HUES64 (cell line): ENCODE results near the gene AAMP.

Experiments
- H3K27ac ChIP-seq: 2 replicates; pipeline ENCODE4 v1.7.0; 2013; ENCODE audit warnings: low read depth, low read length, inconsistent platforms
- H3K27me3 ChIP-seq: 2 replicates; pipeline ENCODE4 v1.6.1; 2013; ENCODE audit warnings: mild to moderate bottlenecking, low read length; ENCODE audit not compliant: insufficient read depth
- H3K36me3 ChIP-seq: 2 replicates; pipeline ENCODE4 v1.6.1; 2013; ENCODE audit warnings: mild to moderate bottlenecking, low read length; ENCODE audit not compliant: insufficient read depth
- H3K4me1 ChIP-seq: 2 replicates; pipeline ENCODE4 v1.6.1; 2013; ENCODE audit warnings: mild to moderate bottlenecking, low read length, moderate library complexity; ENCODE audit not compliant: insufficient read depth
- H3K4me3 ChIP-seq: 2 replicates; pipeline ENCODE4 v1.5.1; 2013; ENCODE audit warnings: mild to moderate bottlenecking, low read length, moderate library complexity
- H3K9ac ChIP-seq: 2 replicates; pipeline ENCODE4 v1.6.1; 2013; ENCODE audit warnings: mild to moderate bottlenecking, low read depth, low read length
- H3K9me3 ChIP-seq: 2 replicates; pipeline ENCODE4 v1.6.1; 2013; ENCODE audit warnings: low read depth, low read length; ENCODE audit not compliant: insufficient read depth
- WGBS: fragments of 150-250, 120-280 bp; methylation state at CpG from one replicate; pipeline ENCODE4 v1.1.7; 2013; ENCODE audit warnings: missing lambda C conversion rate; 5-methylcytosine and 5-hydroxymethylcytosine counted together

AAMP gene

GRCh38 chr2:218272531-218273212, 2.7 kb upstream of the AAMP start:
- Histone ChIP-seq H3K27me3 (no peaks in the 10 kb centered on the region), H3K27ac (no peak overlapping the region), H3K9ac (no peak overlapping the region), H3K36me3 (peaks cover 41% of the 10 kb centered on the region), H3K4me3 (no peak overlapping the region), H3K9me3 (no peaks in the 10 kb centered on the region), H3K4me1 (no peaks in the 10 kb centered on the region)
- WGBS = 61% methylated on average over 18 of the region's 18 CpGs

DNA sequence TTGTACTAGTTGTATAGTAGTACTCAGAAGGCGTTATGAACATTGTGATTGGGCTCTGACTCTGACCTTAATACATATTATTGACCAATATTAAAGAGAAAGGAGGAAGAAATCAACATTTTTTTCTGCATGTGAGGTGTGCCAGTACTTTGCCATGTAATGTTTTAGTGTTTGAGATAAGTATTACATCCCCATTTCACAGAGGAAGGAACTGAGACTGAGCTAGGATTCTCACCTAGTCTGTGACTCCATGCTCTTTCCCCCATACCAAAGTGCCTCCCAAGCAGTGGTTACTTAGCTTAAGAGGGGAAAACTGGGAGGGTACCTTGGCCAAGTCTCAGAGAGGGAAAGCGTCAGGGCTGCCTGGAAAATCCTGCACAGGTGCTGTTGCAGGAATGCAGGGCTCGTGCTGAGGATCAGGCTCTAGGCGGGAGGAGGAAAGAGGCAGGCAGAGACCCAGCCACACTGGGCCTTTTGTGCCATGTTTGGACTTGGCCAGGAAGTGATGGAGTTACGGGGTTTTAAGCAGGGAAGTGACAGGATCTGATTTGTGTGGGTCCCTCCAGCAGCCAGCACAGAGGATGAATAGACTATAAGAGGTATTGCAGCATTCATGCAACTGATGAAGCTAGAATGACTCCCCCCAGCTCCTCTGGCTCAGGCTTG, 2.1 kb upstream of the AAMP start:
- no peak overlapping the region for H3K4me3 ChIP-seq
- no peaks in the 10 kb centered on the region for H3K9me3 ChIP-seq
- H3K27ac ChIP-seq = no peak overlapping the region
- peaks cover 43% of the 10 kb centered on the region for H3K36me3 ChIP-seq
- no peaks in the 10 kb centered on the region for H3K27me3 ChIP-seq
- WGBS = 91% methylated on average over 5 of the region's 5 CpGs
- no peak overlapping the region for H3K9ac ChIP-seq
- H3K4me1 ChIP-seq = no peaks in the 10 kb centered on the region

GRCh38 chr2:218271487-218271797, 1.5 kb upstream of the AAMP start:
- Histone ChIP-seq H3K27ac (no peak overlapping the region), H3K9ac (no peak overlapping the region), H3K27me3 (no peaks in the 10 kb centered on the region), H3K4me1 (no peaks in the 10 kb centered on the region), H3K36me3 (peaks cover 43% of the 10 kb centered on the region), H3K9me3 (no peaks in the 10 kb centered on the region), H3K4me3 (peak overlapping the region; percentile 89)
- 76% methylated on average over 4 of the region's 4 CpGs for WGBS

DNA sequence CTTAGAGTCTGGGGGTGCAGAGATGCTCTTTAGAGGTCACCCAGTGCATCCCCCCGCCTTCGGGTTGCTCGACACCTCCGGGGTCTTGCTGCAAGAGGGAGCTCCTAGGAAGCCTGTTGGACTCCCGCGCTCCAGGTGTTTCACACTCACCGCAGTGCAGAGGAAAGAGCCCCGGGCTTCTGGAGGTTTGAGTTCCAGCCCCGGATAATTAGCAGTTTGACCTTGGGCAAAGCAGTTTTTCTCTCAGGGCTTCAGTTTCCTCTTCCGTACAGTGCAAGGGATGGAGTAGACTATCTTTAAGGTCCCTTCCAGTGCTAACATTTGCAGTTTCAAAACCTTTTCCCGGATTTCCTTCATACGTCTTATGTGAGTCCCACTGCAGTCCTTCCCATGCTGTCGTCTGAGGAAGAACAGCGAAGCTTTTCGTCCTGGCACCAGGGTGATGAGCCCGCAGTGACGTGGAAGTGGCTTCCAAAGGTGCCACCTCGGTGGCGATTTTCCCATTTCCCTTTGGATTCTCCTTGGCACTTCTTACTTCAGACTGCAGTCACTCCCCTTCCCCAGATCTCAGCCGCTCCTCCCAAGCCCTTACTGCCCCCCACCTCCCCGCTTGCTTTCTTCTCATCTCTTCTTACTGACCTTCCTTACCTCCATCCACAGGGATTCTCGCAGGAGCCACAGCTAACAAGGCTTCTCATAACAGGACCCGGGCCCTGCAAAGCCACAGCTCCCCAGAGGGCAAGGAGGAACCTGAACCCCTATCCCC, 967 bp upstream of the AAMP start:
- peak overlapping the region; percentile 89 for H3K4me3 ChIP-seq
- H3K4me1 ChIP-seq = no peaks in the 10 kb centered on the region
- no peaks in the 10 kb centered on the region for H3K9me3 ChIP-seq
- peaks cover 43% of the 10 kb centered on the region for H3K36me3 ChIP-seq
- H3K9ac ChIP-seq = peak overlapping the region; percentile 80
- 8% methylated on average over 23 of the region's 23 CpGs for WGBS
- no peaks in the 10 kb centered on the region for H3K27me3 ChIP-seq
- H3K27ac ChIP-seq = no peak overlapping the region

DNA sequence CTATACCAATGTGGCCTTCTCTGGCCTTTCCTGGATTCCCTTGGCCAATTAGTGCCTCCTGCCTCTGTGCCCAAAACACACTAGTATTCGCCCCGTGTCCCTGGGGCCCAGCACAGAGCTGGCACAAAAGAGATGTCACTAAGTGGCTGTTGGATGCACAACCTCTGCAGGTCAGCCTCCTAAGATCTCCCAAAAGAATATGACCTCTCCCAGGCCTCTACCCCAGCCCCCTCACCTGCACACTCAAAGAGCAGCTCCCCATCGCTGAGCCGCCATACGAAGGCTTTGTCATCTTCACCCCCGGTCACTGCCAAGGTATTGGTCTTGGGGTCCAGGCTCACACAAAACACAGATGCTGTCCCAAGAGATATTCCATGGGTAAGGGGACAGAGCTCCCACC, 2.7 kb downstream of the AAMP start:
- 97% methylated on average over 6 of the region's 6 CpGs for WGBS
- Histone ChIP-seq H3K4me1 (no peaks in the 10 kb centered on the region), H3K9ac (no peak overlapping the region), H3K9me3 (no peaks in the 10 kb centered on the region), H3K27ac (no peak overlapping the region), H3K36me3 (peaks cover 44% of the 10 kb centered on the region), H3K27me3 (no peaks in the 10 kb centered on the region), H3K4me3 (no peak overlapping the region)

GRCh38 chr2:218266316-218266979, 3.5 kb downstream of the AAMP start:
- no peak overlapping the region for H3K4me3 ChIP-seq
- H3K27ac ChIP-seq = no peak overlapping the region
- H3K36me3 ChIP-seq = peaks cover 44% of the 10 kb centered on the region
- no peaks in the 10 kb centered on the region for H3K27me3 ChIP-seq
- 96% methylated on average over 15 of the region's 15 CpGs for WGBS
- H3K9me3 ChIP-seq = no peaks in the 10 kb centered on the region
- no peaks in the 10 kb centered on the region for H3K4me1 ChIP-seq
- H3K9ac ChIP-seq = no peak overlapping the region

DNA sequence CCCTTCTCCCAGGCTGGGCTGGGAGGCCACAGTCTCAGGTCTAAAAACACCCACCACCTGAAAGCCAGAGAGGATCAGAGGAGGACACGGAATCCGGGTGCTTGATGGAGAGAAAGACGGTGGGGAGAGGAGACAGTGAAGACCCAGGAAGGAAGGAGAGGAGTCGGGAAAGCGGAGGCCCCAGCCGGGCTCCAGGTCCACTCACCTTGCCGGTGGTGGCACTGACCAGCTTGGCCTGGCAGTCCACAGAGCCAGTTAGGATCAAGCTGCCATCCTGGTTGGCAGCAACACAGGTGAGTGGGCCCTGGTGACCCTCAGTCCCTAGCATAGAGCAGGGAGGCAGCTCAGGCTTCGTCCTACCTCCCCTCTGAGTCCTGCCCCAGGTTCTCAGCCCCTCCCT, 4.3 kb downstream of the AAMP start:
- H3K9ac ChIP-seq = no peak overlapping the region
- H3K4me3 ChIP-seq = no peak overlapping the region
- WGBS = 94% methylated on average over 8 of the region's 8 CpGs
- H3K4me1 ChIP-seq = peaks cover 8% of the 10 kb centered on the region; the same call in 1 of the 2 replicates
- no peak overlapping the region for H3K27ac ChIP-seq
- peaks cover 44% of the 10 kb centered on the region for H3K36me3 ChIP-seq
- no peaks in the 10 kb centered on the region for H3K9me3 ChIP-seq
- no peaks in the 10 kb centered on the region for H3K27me3 ChIP-seq

DNA sequence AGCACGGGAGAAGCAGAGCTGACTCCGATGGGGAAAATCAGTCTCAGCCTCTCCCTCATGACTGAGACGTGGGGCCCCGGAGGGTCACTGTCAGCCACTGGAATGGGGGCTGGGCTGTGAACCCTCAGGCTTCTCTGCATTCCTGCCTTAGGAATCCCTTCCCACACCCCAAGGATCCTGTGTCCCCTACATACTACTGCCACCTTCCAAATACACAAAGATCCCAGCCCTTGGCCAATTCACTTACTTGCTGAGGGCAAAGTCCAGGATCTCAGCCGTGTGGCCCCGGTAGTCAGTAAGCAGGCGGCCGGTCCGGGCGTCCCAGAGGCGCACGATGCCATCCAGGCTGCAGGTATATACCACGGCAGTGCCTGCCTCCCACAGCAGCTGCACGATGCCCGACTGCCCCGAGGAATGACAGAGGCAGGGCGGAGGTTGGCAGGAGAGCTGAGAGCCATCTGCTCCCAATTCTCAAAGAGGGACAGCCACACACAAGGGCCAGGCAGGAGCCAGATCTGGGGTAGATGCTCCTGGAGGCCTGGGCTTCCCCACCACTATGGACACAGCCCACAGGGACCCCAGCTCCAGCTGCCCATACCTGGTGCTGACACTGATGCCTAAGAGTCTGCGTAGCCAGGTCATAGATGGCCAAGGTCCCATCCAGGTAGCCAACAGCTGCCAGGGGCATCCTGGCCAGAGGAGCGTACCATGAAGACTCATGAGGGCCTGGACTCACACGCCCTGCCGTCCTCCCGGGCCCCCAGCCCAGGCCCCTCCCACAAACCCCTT, 5.0 kb downstream of the AAMP start:
- Histone ChIP-seq H3K9ac (no peak overlapping the region), H3K9me3 (no peaks in the 10 kb centered on the region), H3K4me1 (peaks cover 12% of the 10 kb centered on the region; the same call in 1 of the 2 replicates), H3K27me3 (no peaks in the 10 kb centered on the region), H3K36me3 (peaks cover 44% of the 10 kb centered on the region), H3K4me3 (no peak overlapping the region), H3K27ac (no peak overlapping the region)
- 96% methylated on average over 22 of the region's 22 CpGs for WGBS

- H3K9ac ChIP-seq = no peak overlapping the region
- H3K4me1 ChIP-seq = peaks cover 12% of the 10 kb centered on the region; the same call in 1 of the 2 replicates
- H3K36me3 ChIP-seq = peaks cover 44% of the 10 kb centered on the region
- H3K4me3 ChIP-seq = no peak overlapping the region
- 93% methylated on average over 16 of the region's 17 CpGs for WGBS
- H3K27me3 ChIP-seq = no peaks in the 10 kb centered on the region
- no peak overlapping the region for H3K27ac ChIP-seq
- H3K9me3 ChIP-seq = no peaks in the 10 kb centered on the region
These were observed 5.9 kb downstream of the AAMP start for GRCh38 chr2:218263817-218264641.
